Nephron progenitor cell (in vitro differentiated cells): ENCODE data around the gene CBL.
"Not testable (repeated sequence)": the region's sequence is repeated elsewhere in the genome, so short reads cannot be mapped to it uniquely, and the experiment has no call there.

Source experiments
- DNase-seq: peaks from one replicate; pipeline ENCODE4 v3.0.0; 2021
- H3K27ac Mint-ChIP-seq: 2 replicates; pipeline ENCODE4 v1.8.0; 2021; ENCODE audit warnings: mild to moderate bottlenecking, moderate library complexity, mixed read lengths
- H3K27me3 Mint-ChIP-seq: 2 replicates; pipeline ENCODE4 v1.8.0; 2021; ENCODE audit warnings: mild to moderate bottlenecking, low read depth, mixed read lengths; ENCODE audit not compliant: poor library complexity
- H3K36me3 Mint-ChIP-seq: 2 replicates; pipeline ENCODE4 v1.8.0; 2021; ENCODE audit warnings: low read depth, mixed read lengths
- H3K4me1 Mint-ChIP-seq: 2 replicates; pipeline ENCODE4 v1.8.0; 2021; ENCODE audit warnings: mixed read lengths
- H3K4me3 Mint-ChIP-seq: 2 replicates; pipeline ENCODE4 v1.8.0; 2021; ENCODE audit warnings: mild to moderate bottlenecking, moderate library complexity, mixed read lengths
- H3K9me3 Mint-ChIP-seq: 2 replicates; pipeline ENCODE4 v1.8.0; 2021; ENCODE audit warnings: mild to moderate bottlenecking, moderate library complexity, mixed read lengths
- TF ChIP-seq, protein P1 (sequence below): fragments of 200-600 bp; sonication (generic); IDR thresholded peaks from 2 replicates; pipeline ENCODE4 v1.5.0; 2021; ENCODE audit warnings: antibody characterized with exemption

Gene CBL

DNA sequence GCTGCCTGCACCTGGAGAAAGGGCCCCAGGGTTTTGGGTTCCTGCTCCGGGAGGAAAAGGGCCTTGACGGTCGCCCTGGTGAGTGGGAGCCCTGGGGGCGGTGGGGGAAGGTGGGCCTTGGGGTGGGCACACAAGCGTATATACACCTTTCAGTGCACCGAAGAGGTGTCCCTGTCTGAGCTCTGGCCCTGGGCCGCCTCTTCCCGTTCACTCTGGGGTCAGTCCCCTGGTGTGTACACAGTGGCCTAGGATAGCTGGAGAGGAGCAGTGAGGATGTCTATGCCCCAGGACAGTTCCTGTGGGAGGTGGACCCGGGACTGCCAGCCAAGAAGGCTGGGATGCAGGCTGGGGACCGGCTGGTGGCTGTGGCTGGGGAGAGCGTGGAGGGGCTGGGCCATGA lies 18.1 kb upstream of the CBL start:
- Mint-ChIP-seq H3K36me3 (peaks cover 9% of the 10 kb centered on the region), H3K27ac (no peak overlapping the region), H3K9me3 (no peaks in the 10 kb centered on the region), H3K27me3 (peaks cover 15% of the 10 kb centered on the region), H3K4me1 (peaks cover 36% of the 10 kb centered on the region), H3K4me3 (no peak overlapping the region)
- no peak for DNase-seq
- TF ChIP-seq, protein P1, sequence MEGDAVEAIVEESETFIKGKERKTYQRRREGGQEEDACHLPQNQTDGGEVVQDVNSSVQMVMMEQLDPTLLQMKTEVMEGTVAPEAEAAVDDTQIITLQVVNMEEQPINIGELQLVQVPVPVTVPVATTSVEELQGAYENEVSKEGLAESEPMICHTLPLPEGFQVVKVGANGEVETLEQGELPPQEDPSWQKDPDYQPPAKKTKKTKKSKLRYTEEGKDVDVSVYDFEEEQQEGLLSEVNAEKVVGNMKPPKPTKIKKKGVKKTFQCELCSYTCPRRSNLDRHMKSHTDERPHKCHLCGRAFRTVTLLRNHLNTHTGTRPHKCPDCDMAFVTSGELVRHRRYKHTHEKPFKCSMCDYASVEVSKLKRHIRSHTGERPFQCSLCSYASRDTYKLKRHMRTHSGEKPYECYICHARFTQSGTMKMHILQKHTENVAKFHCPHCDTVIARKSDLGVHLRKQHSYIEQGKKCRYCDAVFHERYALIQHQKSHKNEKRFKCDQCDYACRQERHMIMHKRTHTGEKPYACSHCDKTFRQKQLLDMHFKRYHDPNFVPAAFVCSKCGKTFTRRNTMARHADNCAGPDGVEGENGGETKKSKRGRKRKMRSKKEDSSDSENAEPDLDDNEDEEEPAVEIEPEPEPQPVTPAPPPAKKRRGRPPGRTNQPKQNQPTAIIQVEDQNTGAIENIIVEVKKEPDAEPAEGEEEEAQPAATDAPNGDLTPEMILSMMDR: no peak

DNA sequence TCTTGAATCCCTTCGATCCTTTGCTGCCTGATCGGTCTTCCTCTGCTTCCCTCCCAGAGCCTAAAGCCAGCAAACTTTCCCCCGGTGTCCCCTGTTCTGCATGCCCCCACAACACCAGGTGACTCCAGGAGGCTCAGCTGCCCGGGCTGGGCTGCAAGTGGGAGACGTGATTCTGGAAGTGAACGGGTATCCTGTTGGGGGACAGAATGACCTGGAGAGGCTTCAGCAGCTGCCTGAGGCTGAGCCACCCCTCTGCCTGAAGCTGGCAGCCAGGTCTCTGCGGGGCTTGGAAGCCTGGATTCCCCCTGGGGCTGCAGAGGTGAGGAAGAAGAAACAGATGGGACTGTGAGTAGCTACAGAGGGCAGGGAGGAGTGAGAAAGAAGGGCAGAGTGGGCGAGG lies 17.3 kb upstream of the CBL start:
- H3K4me3 Mint-ChIP-seq: no peak overlapping the region
- TF ChIP-seq, protein P1: no peak
- peaks cover 15% of the 10 kb centered on the region for H3K27me3 Mint-ChIP-seq
- no peaks in the 10 kb centered on the region for H3K9me3 Mint-ChIP-seq
- peaks cover 7% of the 10 kb centered on the region for H3K36me3 Mint-ChIP-seq
- no peak overlapping the region for H3K27ac Mint-ChIP-seq
- peaks cover 36% of the 10 kb centered on the region for H3K4me1 Mint-ChIP-seq
- no peak for DNase-seq

DNA sequence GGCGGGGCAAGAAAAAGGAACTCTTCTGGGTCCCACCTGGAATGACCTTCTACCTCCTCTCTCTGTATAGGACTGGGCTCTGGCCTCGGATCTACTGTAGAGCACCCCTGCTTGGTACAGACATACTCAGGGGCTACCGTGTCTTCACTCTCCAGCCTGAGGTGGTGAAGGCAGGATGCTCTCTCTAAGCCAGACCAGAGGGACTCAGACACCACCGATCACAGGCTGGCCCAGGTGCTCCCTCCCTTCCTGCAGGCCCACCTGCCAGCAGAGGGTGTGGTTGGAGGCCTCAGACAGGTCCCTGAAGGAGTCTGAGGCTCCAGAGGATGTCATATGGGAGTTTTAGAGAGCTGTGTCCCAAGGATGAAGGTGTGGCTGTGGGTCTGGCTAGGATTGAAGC lies 16.7 kb upstream of the CBL start:
- DNase-seq: no peak
- TF ChIP-seq, protein P1: no peak
- Mint-ChIP-seq H3K36me3 (peaks cover 2% of the 10 kb centered on the region), H3K27ac (no peak overlapping the region), H3K27me3 (peaks cover 14% of the 10 kb centered on the region), H3K9me3 (no peaks in the 10 kb centered on the region), H3K4me3 (no peak overlapping the region), H3K4me1 (peaks cover 36% of the 10 kb centered on the region)

DNA sequence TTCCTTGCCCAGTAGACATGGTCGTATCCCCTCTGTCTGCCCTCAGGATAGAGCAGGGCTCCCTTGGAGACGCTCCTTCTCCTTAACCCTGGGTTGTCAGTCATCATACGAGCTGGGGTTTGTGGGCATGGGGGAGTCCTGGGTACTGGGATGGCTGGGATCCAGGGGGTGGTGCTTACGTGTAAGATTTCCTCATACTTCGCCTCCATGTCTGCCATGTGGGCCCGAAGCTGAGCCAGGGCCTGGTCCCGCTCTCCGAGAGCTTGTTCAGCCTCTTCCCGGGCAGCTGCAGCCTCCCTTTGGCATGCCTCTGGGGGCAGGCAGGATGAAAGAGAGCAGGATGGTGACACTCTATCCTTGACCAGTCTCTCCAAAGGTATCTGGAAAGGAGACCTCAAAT lies 15.6 kb upstream of the CBL start:
- Mint-ChIP-seq H3K36me3 (no peaks in the 10 kb centered on the region), H3K9me3 (no peaks in the 10 kb centered on the region), H3K4me3 (no peak overlapping the region), H3K27me3 (peaks cover 10% of the 10 kb centered on the region), H3K4me1 (peaks cover 33% of the 10 kb centered on the region), H3K27ac (no peak overlapping the region)
- no peak for DNase-seq
- TF ChIP-seq, protein P1: no peak

DNA sequence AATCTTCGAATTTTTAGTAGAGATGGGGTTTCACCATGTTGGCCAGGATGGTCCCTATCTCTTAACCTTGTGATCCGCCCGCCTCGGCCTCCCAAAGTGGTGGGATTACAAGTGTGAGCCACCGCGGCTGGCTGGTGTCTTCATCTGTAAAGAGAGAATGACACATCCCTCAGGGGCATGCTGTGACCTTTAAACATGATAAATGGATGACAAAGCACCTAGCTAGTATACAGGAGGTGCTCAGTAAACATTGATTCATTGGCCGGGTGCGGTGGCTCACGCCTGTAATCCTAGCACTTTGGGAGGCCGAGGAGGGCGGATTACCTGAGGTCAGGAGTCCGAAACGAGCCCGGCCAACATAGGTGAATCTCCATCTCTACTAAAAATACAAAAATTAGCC lies 14.9 kb upstream of the CBL start:
- H3K9me3 Mint-ChIP-seq, DNase-seq, H3K36me3 Mint-ChIP-seq, H3K27ac Mint-ChIP-seq, H3K27me3 Mint-ChIP-seq, H3K4me3 Mint-ChIP-seq: not testable (repeated sequence)
- peaks cover 26% of the 10 kb centered on the region for H3K4me1 Mint-ChIP-seq

DNA sequence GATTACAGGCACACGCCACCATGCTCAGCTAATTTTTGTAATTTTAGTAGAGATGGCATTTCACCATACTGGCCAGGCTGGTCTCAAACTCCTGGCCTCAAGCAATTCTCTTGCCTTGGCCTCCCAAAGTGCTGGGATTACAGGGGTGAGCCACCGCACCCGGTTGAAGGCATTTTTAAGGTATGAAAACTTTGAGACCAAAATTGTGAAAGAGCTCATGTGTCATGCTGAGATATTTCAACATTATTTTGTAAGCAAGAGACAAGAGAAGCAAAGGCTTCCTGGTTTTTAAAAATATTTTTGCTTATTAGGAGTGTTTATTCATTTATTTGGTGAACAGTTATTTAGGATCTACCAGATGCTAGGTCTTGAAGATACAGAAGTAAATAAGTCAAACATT lies 14.0 kb upstream of the CBL start:
- TF ChIP-seq, protein P1: no peak
- DNase-seq: no peak
- peaks cover 29% of the 10 kb centered on the region for H3K4me1 Mint-ChIP-seq
- H3K9me3 Mint-ChIP-seq: no peaks in the 10 kb centered on the region
- no peak overlapping the region for H3K27ac Mint-ChIP-seq
- peaks cover 10% of the 10 kb centered on the region for H3K27me3 Mint-ChIP-seq
- H3K4me3 Mint-ChIP-seq: no peak overlapping the region
- no peaks in the 10 kb centered on the region for H3K36me3 Mint-ChIP-seq

DNA sequence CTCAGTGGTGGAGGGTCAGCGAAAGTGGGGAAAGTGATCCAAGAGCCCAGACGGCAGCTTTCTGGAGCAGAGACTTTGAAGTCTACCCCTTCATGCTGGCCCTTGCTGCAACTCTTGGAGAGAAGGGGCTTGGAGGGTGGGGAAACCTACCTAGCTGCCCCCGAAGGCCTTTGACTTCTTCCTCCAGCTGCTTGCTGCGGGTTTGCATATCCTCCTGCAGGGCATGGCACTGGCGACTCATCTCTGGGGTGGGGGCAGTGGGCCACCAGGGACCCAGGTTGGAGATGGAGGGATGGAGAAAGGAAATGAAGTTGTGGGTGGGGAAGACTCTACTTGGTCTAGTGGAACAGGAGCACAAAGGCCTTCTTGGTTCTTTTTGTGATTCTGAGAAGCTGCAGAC lies 13.1 kb upstream of the CBL start:
- no peak for DNase-seq
- Mint-ChIP-seq H3K36me3 (no peaks in the 10 kb centered on the region), H3K4me1 (peaks cover 29% of the 10 kb centered on the region), H3K27me3 (peaks cover 10% of the 10 kb centered on the region), H3K9me3 (no peaks in the 10 kb centered on the region), H3K27ac (no peak overlapping the region), H3K4me3 (no peak overlapping the region)
- TF ChIP-seq, protein P1: no peak
